HepG2 (cell line): ENCODE data around the gene SHCBP1L. TPM values are rescaled to one million over a fixed set of nuclear protein-coding genes. Genes with fewer than 3 reads are reported as not detected.
"Not testable (repeated sequence)": the region's sequence is repeated elsewhere in the genome, so short reads cannot be mapped to it uniquely, and the experiment has no call there.

Experiments
- ATAC-seq: fragments of 200-7000 bp; cut with Tn5 transposase; 3 replicates; pipeline ENCODE4 v1.9.1; 2020; ENCODE audit warnings: mild to moderate bottlenecking, moderate library complexity
- BruUV-seq: library from RNA; stranded (reverse); fragments of 400-500 nt; replicated peaks from 2 replicates; lab custom pipeline; 2021; lab: Mats Ljungman, UMichigan
- CTCF ChIA-PET: fragments of 300-600 bp; formaldehyde crosslinking; extraction: SDS; loops from one replicate; lab custom pipeline; 2021; ENCODE audit warnings: low total read pairs, inconsistent platforms, low intra/inter-chr PET ratio; lab: Yijun Ruan, JAX
- POLR2A ChIA-PET: fragments of 350-600 bp; sonication (Branson Sonifier 250); formaldehyde crosslinking; loops from one replicate; lab custom pipeline; 2020; ENCODE audit warnings: antibody characterized with exemption, inconsistent platforms; lab: Yijun Ruan, JAX
- DNase-seq: peaks from one replicate; pipeline ENCODE4 v3.0.0-alpha.2; 2015; ENCODE audit warnings: low spot score
- FAIRE-seq: peaks from 3 replicates; lab custom pipeline; 2011; peaks lifted over from hg19 to GRCh38; lab: Jason Lieb, UNC
- H2AFZ ChIP-seq: one replicate; pipeline ENCODE4 v1.6.1; 2011; ENCODE audit warnings: low read length, inconsistent platforms
- H3K27ac ChIP-seq: fragments of 300-600 bp; 3 replicates; pipeline ENCODE4 v1.8.0; 2011; ENCODE audit warnings: mixed run types, mild to moderate bottlenecking, mixed read lengths, low read length, inconsistent platforms; ENCODE audit not compliant: insufficient read depth; ENCODE audit errors: extremely low read length
- H3K27me3 ChIP-seq, 2 experiments: fragments of 200-600 bp in 1 of 2; 2 replicates in 1 of 2; 3 replicates in 1 of 2; pipeline versions ENCODE4 v1.6.0 to v1.8.0; 2011; ENCODE audit warnings: low read length in 2 of 2, mild to moderate bottlenecking in 2 of 2, moderate library complexity in 2 of 2, inconsistent platforms in 1 of 2; ENCODE audit not compliant: insufficient read depth in 2 of 2, control insufficient read depth in 1 of 2
- H3K36me3 ChIP-seq, 2 experiments: fragments of 200-600 bp in 1 of 2; replicated peaks in 1 of 2; 2 replicates in 1 of 2; 3 replicates in 1 of 2; pipeline versions ENCODE4 v1.5.1 to v1.8.0; 2011; ENCODE audit warnings: low read length in 2 of 2, inconsistent platforms in 1 of 2; ENCODE audit not compliant: insufficient read depth in 2 of 2, control insufficient read depth in 1 of 2
- H3K4me1 ChIP-seq: 2 replicates; pipeline ENCODE4 v1.5.1; 2012; ENCODE audit warnings: low read length, inconsistent platforms; ENCODE audit not compliant: insufficient read depth
- H3K4me2 ChIP-seq: 2 replicates; pipeline ENCODE4 v1.6.0; 2011; ENCODE audit warnings: low read depth, low read length, inconsistent platforms
- H3K4me3 ChIP-seq, 3 experiments: fragments of 200-600 bp in 1 of 3; sonication (generic), shearing (Covaris generic) in 1 of 3; replicated peaks in 1 of 3; 2 replicates each; pipeline ENCODE4 v1.5.1; 2011 to 2016; ENCODE audit warnings: low read length in 3 of 3, inconsistent platforms in 2 of 3, low read depth in 2 of 3, mild to moderate bottlenecking in 2 of 3, control low read depth in 1 of 3, mixed read lengths in 1 of 3; ENCODE audit not compliant: insufficient read depth in 1 of 3
- H3K79me2 ChIP-seq: one replicate; pipeline ENCODE4 v1.6.1; 2011; ENCODE audit warnings: low read length, inconsistent platforms; ENCODE audit not compliant: insufficient read depth
- H3K9ac ChIP-seq: 2 replicates; pipeline ENCODE4 v1.6.0; 2011; ENCODE audit warnings: mild to moderate bottlenecking, low read depth, low read length, inconsistent platforms; ENCODE audit not compliant: insufficient read depth
- H3K9me3 ChIP-seq: 2 replicates; pipeline ENCODE4 v1.5.1; 2012; ENCODE audit warnings: mild to moderate bottlenecking, low read length
- H4K20me1 ChIP-seq: 2 replicates; pipeline ENCODE4 v1.6.0; 2011; ENCODE audit warnings: inconsistent platforms, mild to moderate bottlenecking, low read length, moderate library complexity; ENCODE audit not compliant: insufficient read depth
- ATF7 ChIP-seq, 2 experiments: fragments of 450-650 bp in 1 of 2; sonication (generic) in 1 of 2; formaldehyde crosslinking in 1 of 2; IDR thresholded peaks; 2 replicates each; pipeline versions ENCODE4 v1.4.0 to v1.6.1; 2016 to 2020; ENCODE audit warnings: antibody characterized with exemption in 1 of 2, mild to moderate bottlenecking in 1 of 2, missing genetic modification reagents in 1 of 2
- KAT7 ChIP-seq: IDR thresholded peaks from 2 replicates; pipeline ENCODE4 v1.6.1; 2018; ENCODE audit warnings: borderline replicate concordance, missing compliant biosample characterization
- PTBP1 ChIP-seq: fragments of 200-400 bp; formaldehyde crosslinking; IDR thresholded peaks from 2 replicates; pipeline ENCODE4 v1.6.1; 2018; ENCODE audit warnings: low read length, low read depth; ENCODE audit not compliant: poor library complexity, severe bottlenecking
- ZNF33B ChIP-seq: sonication (generic); formaldehyde crosslinking; IDR thresholded peaks from 2 replicates; pipeline ENCODE4 v1.5.1; 2020; ENCODE audit warnings: mild to moderate bottlenecking, missing genetic modification reagents
- WGBS: methylation state at CpG from one replicate; pipeline ENCODE4 v1.1.6; 2017; ENCODE audit warnings: low lambda C conversion rate; 5-methylcytosine and 5-hydroxymethylcytosine counted together
- in situ Hi-C: cut with HindIII; loops from 2 replicates; pipeline ENCODE4 v1.10.0; 2017; ENCODE audit warnings: low pct_unique_long_range_greater_than_20kb; ENCODE audit not compliant: extremely low pct_ligation_motif_present
- intact Hi-C: fragments of 100-400 bp; cut with micrococcal nuclease; formaldehyde crosslinking; loops from one replicate; pipeline ENCODE4 v1.10.0; 2022; ENCODE audit not compliant: unreplicated experiment
- polyA plus RNA-seq, 8 experiments: library from polyadenylated mRNA; depleted of rRNA in 3 of 8; stranded (reverse) in 7 of 8; unstranded in 1 of 8; fragments of >200 nt; fragmentation: Illumina TruSeq in 4 of 8; extraction: Trizol in 4 of 8; gene quantifications; 2 replicates each; pipeline versions ENCODE4 v1.2.1 to v1.2.3, GENCODE V29; 2011 to 2016; ENCODE audit warnings: low read depth in 4 of 8, missing spikeins in 1 of 8, mixed read lengths in 1 of 8; ENCODE audit not compliant: insufficient read depth in 1 of 8
- total RNA-seq, 5 experiments: library from RNA; depleted of rRNA; stranded (reverse); fragments of >200 nt; fragmentation: Illumina TruSeq; extraction: Trizol; gene quantifications; 2 replicates each; pipeline ENCODE4 v1.2.3, GENCODE V29; 2016; ENCODE audit warnings: low read depth in 1 of 5

Gene SHCBP1L
- total and polyA plus RNA-seq, 2 of the 13 experiments (the other 11 are each of a cell fraction or from before 2014, with no cell fraction given), result not detected

DNA sequence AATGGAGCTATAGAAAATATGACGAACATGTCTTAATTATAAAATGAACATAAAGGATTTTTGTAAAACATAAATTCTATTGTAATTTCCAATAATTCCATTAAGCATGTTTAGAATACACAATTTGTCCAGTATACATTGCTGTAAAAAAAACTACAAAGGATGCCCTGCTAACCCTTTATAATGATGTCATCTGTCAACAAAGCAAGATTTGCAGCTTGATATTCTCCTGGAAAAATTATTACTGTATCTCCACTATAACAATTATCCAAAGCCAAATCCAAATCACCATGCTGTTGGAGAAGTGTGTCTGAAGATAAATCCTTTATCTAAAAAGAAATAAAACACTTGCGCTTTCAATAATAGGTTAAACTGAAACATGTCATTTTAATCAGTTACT, 47.6 kb downstream of the SHCBP1L start:
- Histone ChIP-seq H3K4me1 (peaks cover 18% of the 10 kb centered on the region), H3K4me2 (no peak overlapping the region), H2AFZ (no peak overlapping the region), H4K20me1 (no peaks in the 10 kb centered on the region)
- CTCF ChIA-PET, result no interaction called here
- in situ Hi-C loops, result no loop called here
- DNase-seq, result no peak
- TF ChIP-seq ZNF33B (CRISPR knock-in tag), result no peak
- TF ChIP-seq PTBP1, result no peak
- peak; percentile 73 for TF ChIP-seq ATF7 (IDR thresholded peaks at IDR 0.05)
- TF ChIP-seq ATF7 (CRISPR knock-in tag; IDR thresholded peaks at IDR 0.05), result no peak
- no peak for TF ChIP-seq KAT7 (CRISPR knock-in tag)
- TF ChIP-seq, all 625 proteins: peak for 1
- no TSS peak for BruUV-seq
- Histone ChIP-seq H3K36me3 (no peaks in the 10 kb centered on the region), H3K4me3 (no peak overlapping the region), H3K9me3 (no peaks in the 10 kb centered on the region), H3K79me2 (no peaks in the 10 kb centered on the region), H3K27ac (no peak overlapping the region), H3K27me3 (no peaks in the 10 kb centered on the region), H3K9ac (no peak overlapping the region)
- POLR2A ChIA-PET, result no interaction called here
- WGBS, result 60% methylated on average over 2 of the region's 2 CpGs
- ATAC-seq (no peak), FAIRE-seq (no peak)
- intact Hi-C loops, result no loop called here

DNA sequence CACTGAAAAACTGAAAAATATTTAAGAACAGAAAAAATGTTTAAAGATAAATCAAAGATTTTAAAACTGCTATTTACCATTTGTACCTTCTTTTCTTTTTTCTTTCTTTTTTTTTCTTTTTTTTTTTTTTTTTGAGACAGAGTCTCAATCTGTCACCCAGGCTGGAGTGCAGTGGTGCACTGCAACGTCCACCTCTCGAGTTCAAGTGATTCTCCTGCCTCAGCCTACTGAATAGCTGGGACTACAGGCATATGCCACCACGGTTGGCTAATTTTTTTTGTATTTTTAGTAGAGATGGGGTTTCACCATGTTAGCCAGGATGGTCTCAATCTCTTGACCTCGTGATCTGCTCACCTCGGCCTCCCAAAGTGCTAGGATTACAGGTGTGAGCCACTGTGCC, 51.0 kb downstream of the SHCBP1L start:
- H3K36me3 ChIP-seq, H3K4me3 ChIP-seq, H3K9ac ChIP-seq, DNase-seq, H3K4me2 ChIP-seq, H3K27ac ChIP-seq, H2AFZ ChIP-seq, FAIRE-seq, BruUV-seq, POLR2A ChIA-PET, H3K27me3 ChIP-seq, ATAC-seq, in situ Hi-C loops, CTCF ChIA-PET, H3K4me1 ChIP-seq, H3K9me3 ChIP-seq, intact Hi-C loops, H3K79me2 ChIP-seq, H4K20me1 ChIP-seq: not testable (repeated sequence)
- WGBS, result 36% methylated on average over 5 of the region's 5 CpGs
